HL-60 (cell line): ENCODE results near the gene EYA2.

Experiments used
- DNase-seq, 2 experiments: peaks; one replicate each; pipeline ENCODE4 v3.0.0-alpha.2; 2010 to 2020; ENCODE audit warnings: low read depth in 1 of 2, low spot score in 1 of 2
- H3K27ac ChIP-seq: fragments of 250-450 bp; sonication (Bioruptor Pico); replicated peaks from 2 replicates; pipeline ENCODE4 v1.5.1; 2020; ENCODE audit warnings: mild to moderate bottlenecking, moderate library complexity
- H3K27me3 ChIP-seq: fragments of 250-450 bp; sonication (Bioruptor Pico); 2 replicates; pipeline ENCODE4 v1.5.1; 2021; ENCODE audit warnings: mild to moderate bottlenecking, moderate library complexity; ENCODE audit not compliant: insufficient read depth, poor library complexity, severe bottlenecking
- H3K4me3 ChIP-seq: replicated peaks from 2 replicates; pipeline ENCODE4 v1.5.1; 2011; ENCODE audit warnings: mild to moderate bottlenecking, control low read depth, low read length; ENCODE audit not compliant: insufficient read depth
- GABPA ChIP-seq: IDR thresholded peaks from 2 replicates; pipeline ENCODE4 v1.6.1; 2012; ENCODE audit warnings: low read depth
- POLR2AphosphoS5 ChIP-seq: IDR thresholded peaks from 2 replicates; pipeline ENCODE4 v1.6.1; 2012; ENCODE audit warnings: low read depth
- REST ChIP-seq: IDR thresholded peaks from 2 replicates; pipeline ENCODE4 v1.6.1; 2012; ENCODE audit warnings: low read depth; ENCODE audit not compliant: insufficient replicate concordance
- SPI1 ChIP-seq: IDR thresholded peaks from 2 replicates; pipeline ENCODE4 v1.6.1; 2012; ENCODE audit warnings: low read depth, mild to moderate bottlenecking, borderline replicate concordance
- TF ChIP-seq, protein P1 (sequence below): IDR thresholded peaks from one replicate; pipeline ENCODE4 v1.5.1; 2011; ENCODE audit warnings: low read length, control low read depth, inconsistent platforms; ENCODE audit not compliant: insufficient read depth

EYA2 gene

DNA sequence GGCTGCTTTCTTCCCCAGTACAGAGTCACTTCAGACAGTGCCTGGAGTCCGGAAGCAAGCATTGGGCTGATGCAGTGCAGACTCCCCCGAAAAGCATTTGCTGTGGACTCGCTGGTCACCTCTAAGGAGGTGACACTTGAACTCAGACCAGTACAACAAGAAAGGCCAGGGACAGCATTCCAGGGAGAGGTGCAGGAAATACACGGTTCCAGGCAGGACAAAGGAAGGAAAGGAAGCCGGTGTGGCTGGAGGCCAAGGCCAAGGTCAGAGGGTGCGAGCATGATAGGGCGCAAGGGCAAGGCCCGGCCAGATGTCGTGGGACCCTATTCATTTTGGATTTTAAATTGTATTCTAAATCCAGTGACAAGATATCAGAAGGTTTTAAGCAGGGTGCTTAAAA is 300.9 kb downstream of the EYA2 start:
- no peak overlapping the region for H3K4me3 ChIP-seq
- TF ChIP-seq POLR2AphosphoS5 = no peak
- TF ChIP-seq SPI1 = no peak
- no peak for TF ChIP-seq REST
- TF ChIP-seq, protein P1, sequence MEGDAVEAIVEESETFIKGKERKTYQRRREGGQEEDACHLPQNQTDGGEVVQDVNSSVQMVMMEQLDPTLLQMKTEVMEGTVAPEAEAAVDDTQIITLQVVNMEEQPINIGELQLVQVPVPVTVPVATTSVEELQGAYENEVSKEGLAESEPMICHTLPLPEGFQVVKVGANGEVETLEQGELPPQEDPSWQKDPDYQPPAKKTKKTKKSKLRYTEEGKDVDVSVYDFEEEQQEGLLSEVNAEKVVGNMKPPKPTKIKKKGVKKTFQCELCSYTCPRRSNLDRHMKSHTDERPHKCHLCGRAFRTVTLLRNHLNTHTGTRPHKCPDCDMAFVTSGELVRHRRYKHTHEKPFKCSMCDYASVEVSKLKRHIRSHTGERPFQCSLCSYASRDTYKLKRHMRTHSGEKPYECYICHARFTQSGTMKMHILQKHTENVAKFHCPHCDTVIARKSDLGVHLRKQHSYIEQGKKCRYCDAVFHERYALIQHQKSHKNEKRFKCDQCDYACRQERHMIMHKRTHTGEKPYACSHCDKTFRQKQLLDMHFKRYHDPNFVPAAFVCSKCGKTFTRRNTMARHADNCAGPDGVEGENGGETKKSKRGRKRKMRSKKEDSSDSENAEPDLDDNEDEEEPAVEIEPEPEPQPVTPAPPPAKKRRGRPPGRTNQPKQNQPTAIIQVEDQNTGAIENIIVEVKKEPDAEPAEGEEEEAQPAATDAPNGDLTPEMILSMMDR = no peak
- TF ChIP-seq GABPA = no peak
- no peaks in the 10 kb centered on the region for H3K27me3 ChIP-seq
- DNase-seq = no peak
- no peak overlapping the region for H3K27ac ChIP-seq

GRCh38 chr20:47196091-47197081 is 301.7 kb downstream of the EYA2 start:
- Histone ChIP-seq H3K27me3 (no peaks in the 10 kb centered on the region), H3K4me3 (0 out of 2 replicates have a peak overlapping the region, but pooled peaks have one; percentile 9), H3K27ac (no peak overlapping the region)
- TF ChIP-seq SPI1 = no peak
- TF ChIP-seq POLR2AphosphoS5 = no peak
- TF ChIP-seq REST = no peak
- no peak for TF ChIP-seq GABPA
- TF ChIP-seq, protein P1 = peak; percentile 85
- peak; percentile 44 to 75 for DNase-seq

DNA sequence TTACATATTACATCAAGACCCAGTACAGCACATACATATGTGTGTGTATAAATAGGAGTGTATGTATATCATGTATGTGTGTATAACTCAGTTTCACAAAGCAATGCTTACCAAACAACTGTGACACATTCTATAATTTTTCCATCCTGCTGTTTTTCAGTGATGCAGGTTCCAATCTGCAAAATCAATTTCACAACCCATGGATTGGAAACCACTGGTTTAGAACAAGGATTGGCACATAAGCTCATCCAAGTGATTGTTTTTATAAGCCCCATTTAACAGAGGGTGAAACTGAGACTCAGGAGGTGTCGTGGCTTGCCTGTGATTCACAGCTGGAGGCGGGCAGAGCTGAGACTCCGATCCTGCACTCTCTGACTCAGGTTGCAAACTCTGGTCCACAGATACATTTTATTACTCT is 303.6 kb downstream of the EYA2 start:
- DNase-seq = no peak
- Histone ChIP-seq H3K4me3 (no peak overlapping the region), H3K27ac (no peak overlapping the region), H3K27me3 (no peaks in the 10 kb centered on the region)
- TF ChIP-seq SPI1 = no peak
- TF ChIP-seq, protein P1 = no peak
- no peak for TF ChIP-seq GABPA
- TF ChIP-seq REST = no peak
- no peak for TF ChIP-seq POLR2AphosphoS5
